H9 (cell line): ENCODE results near the gene CLDN12. TPM values are rescaled to one million over a fixed set of nuclear protein-coding genes. Genes with fewer than 3 reads are reported as not detected.

ENCODE experiments used
- DNase-seq: peaks from one replicate; pipeline ENCODE4 v3.0.0-alpha.2; 2017
- H2AFZ ChIP-seq: one replicate; pipeline ENCODE4 v1.6.1; 2013; ENCODE audit warnings: mild to moderate bottlenecking, low read length, control low read depth, moderate library complexity
- H2AK5ac ChIP-seq: 2 replicates; pipeline ENCODE4 v1.6.1; 2013; ENCODE audit warnings: low read length, control low read depth, mixed read lengths; ENCODE audit not compliant: insufficient read length
- H2BK120ac ChIP-seq: one replicate; pipeline ENCODE4 v1.6.1; 2013; ENCODE audit warnings: low read depth, mild to moderate bottlenecking, low read length, control low read depth, inconsistent platforms; ENCODE audit not compliant: poor library complexity, severe bottlenecking
- H2BK12ac ChIP-seq: 2 replicates; pipeline ENCODE4 v1.6.1; 2013; ENCODE audit warnings: low read length, control low read depth, mixed read lengths, low read depth; ENCODE audit not compliant: insufficient read length
- H2BK15ac ChIP-seq: 2 replicates; pipeline ENCODE4 v1.6.1; 2013; ENCODE audit warnings: low read depth, low read length, control low read depth
- H2BK20ac ChIP-seq: one replicate; pipeline ENCODE4 v1.6.1; 2013; ENCODE audit warnings: low read depth, mild to moderate bottlenecking, low read length, control low read depth, inconsistent platforms; ENCODE audit not compliant: poor library complexity, severe bottlenecking
- H2BK5ac ChIP-seq: 2 replicates; pipeline ENCODE4 v1.6.1; 2013; ENCODE audit warnings: low read length, control low read depth, mixed read lengths; ENCODE audit not compliant: insufficient read length
- H3K14ac ChIP-seq: 2 replicates; pipeline ENCODE4 v1.6.1; 2013; ENCODE audit warnings: low read length, control low read depth; ENCODE audit not compliant: insufficient read depth
- H3K18ac ChIP-seq: 2 replicates; pipeline ENCODE4 v1.6.1; 2013; ENCODE audit warnings: low read depth, mild to moderate bottlenecking, mixed read lengths, low read length, control low read depth; ENCODE audit not compliant: insufficient read length
- H3K23ac ChIP-seq: 2 replicates; pipeline ENCODE4 v1.6.1; 2013; ENCODE audit warnings: low read length, control low read depth, mixed read lengths, low read depth; ENCODE audit not compliant: insufficient read length
- H3K23me2 ChIP-seq: 2 replicates; pipeline ENCODE4 v1.6.1; 2013; ENCODE audit warnings: low read depth, mild to moderate bottlenecking, mixed read lengths, low read length, control low read depth; ENCODE audit not compliant: insufficient read length, poor library complexity, severe bottlenecking
- H3K27ac ChIP-seq: 2 replicates; pipeline ENCODE4 v1.5.1; 2013; ENCODE audit warnings: low read length, control low read depth, mixed read lengths, low read depth; ENCODE audit not compliant: insufficient read length
- H3K27me3 ChIP-seq: 2 replicates; pipeline ENCODE4 v1.6.1; 2013; ENCODE audit warnings: low read length, control low read depth, inconsistent platforms; ENCODE audit not compliant: insufficient read depth
- H3K4ac ChIP-seq: 2 replicates; pipeline ENCODE4 v1.6.1; 2013; ENCODE audit warnings: low read depth, mild to moderate bottlenecking, control low read depth, inconsistent platforms, low read length, moderate library complexity
- H3K4me1 ChIP-seq: 2 replicates; pipeline ENCODE4 v1.6.1; 2013; ENCODE audit warnings: low read length, control low read depth, inconsistent platforms; ENCODE audit not compliant: insufficient read depth
- H3K4me2 ChIP-seq: 2 replicates; pipeline ENCODE4 v1.6.1; 2013; ENCODE audit warnings: low read length, control low read depth, mixed read lengths; ENCODE audit not compliant: insufficient read length, insufficient read depth
- H3K56ac ChIP-seq: 2 replicates; pipeline ENCODE4 v1.6.1; 2013; ENCODE audit warnings: low read depth, mild to moderate bottlenecking, mixed read lengths, low read length, control low read depth; ENCODE audit not compliant: insufficient read length
- H3K79me1 ChIP-seq: 2 replicates; pipeline ENCODE4 v1.6.1; 2013; ENCODE audit warnings: low read depth, mild to moderate bottlenecking, moderate library complexity, low read length, control low read depth, inconsistent platforms; ENCODE audit not compliant: insufficient read depth, poor library complexity, severe bottlenecking
- H3K79me2 ChIP-seq: 2 replicates; pipeline ENCODE4 v1.6.1; 2013; ENCODE audit warnings: low read length, control low read depth, inconsistent platforms; ENCODE audit not compliant: insufficient read depth
- H3K9ac ChIP-seq: 2 replicates; pipeline ENCODE4 v1.6.1; 2013; ENCODE audit warnings: low read length, control low read depth, mixed read lengths; ENCODE audit not compliant: insufficient read length; ENCODE audit errors: extremely low read depth
- H3K9me3 ChIP-seq: one replicate; pipeline ENCODE4 v1.6.1; 2013; ENCODE audit warnings: low read depth, low read length, inconsistent platforms; ENCODE audit not compliant: control insufficient read depth
- H3T11ph ChIP-seq: one replicate; pipeline ENCODE4 v1.6.1; 2013; ENCODE audit warnings: mild to moderate bottlenecking, low read length, control low read depth, inconsistent platforms
- H4K20me1 ChIP-seq: one replicate; pipeline ENCODE4 v1.6.1; 2013; ENCODE audit not compliant: control insufficient read depth, insufficient read length, insufficient read depth
- H4K5ac ChIP-seq: 2 replicates; pipeline ENCODE4 v1.6.1; 2013; ENCODE audit warnings: low read depth, mild to moderate bottlenecking, mixed read lengths, low read length, control low read depth; ENCODE audit not compliant: insufficient read length
- H4K8ac ChIP-seq: replicated peaks from 2 replicates; pipeline ENCODE4 v1.6.1; 2013; ENCODE audit warnings: low read length, control low read depth, mixed read lengths, low read depth; ENCODE audit not compliant: insufficient read length
- H4K91ac ChIP-seq: 2 replicates; pipeline ENCODE4 v1.6.1; 2013; ENCODE audit warnings: low read depth, mild to moderate bottlenecking, moderate library complexity, mixed read lengths, low read length, control low read depth; ENCODE audit not compliant: insufficient read length
- H3K27ac Mint-ChIP-seq, 3 experiments: 2 replicates in 2 of 3; 3 replicates in 1 of 3; pipeline ENCODE4 v1.8.0; 2020 to 2021; ENCODE audit warnings: mixed read lengths in 3 of 3, mild to moderate bottlenecking in 1 of 3, moderate library complexity in 1 of 3
- H3K27me3 Mint-ChIP-seq: 2 replicates; pipeline ENCODE4 v1.8.0; 2021; ENCODE audit warnings: low read depth, mild to moderate bottlenecking, moderate library complexity, mixed read lengths
- H3K36me3 Mint-ChIP-seq, 3 experiments: 2 replicates in 2 of 3; 3 replicates in 1 of 3; pipeline ENCODE4 v1.8.0; 2020 to 2021; ENCODE audit warnings: low read depth in 3 of 3, mixed read lengths in 3 of 3; ENCODE audit not compliant: insufficient read depth in 1 of 3
- H3K4me1 Mint-ChIP-seq, 2 experiments: 2 replicates each; pipeline ENCODE4 v1.8.0; 2020; ENCODE audit warnings: mixed read lengths in 2 of 2
- H3K4me3 Mint-ChIP-seq, 2 experiments: 2 replicates in 1 of 2; 3 replicates in 1 of 2; pipeline ENCODE4 v1.8.0; 2020 to 2021; ENCODE audit warnings: mild to moderate bottlenecking in 2 of 2, mixed read lengths in 2 of 2, moderate library complexity in 1 of 2
- H3K9me3 Mint-ChIP-seq, 2 experiments: 2 replicates in 1 of 2; 3 replicates in 1 of 2; pipeline ENCODE4 v1.8.0; 2020; ENCODE audit warnings: mild to moderate bottlenecking in 2 of 2, mixed read lengths in 2 of 2, moderate library complexity in 1 of 2
- CTCF ChIP-seq: fragments of 200-600 bp; sonication (generic); conservative IDR thresholded peaks from 3 replicates; pipeline ENCODE4 v1.8.0; 2021; ENCODE audit warnings: antibody characterized with exemption, mild to moderate bottlenecking
- WGBS: extraction: QIAGEN DNeasy Blood & Tissue Kit; methylation state at CpG from one replicate; pipeline ENCODE4 v1.1.7; 2013; ENCODE audit warnings: missing lambda C conversion rate, low lambda C conversion rate, mixed read lengths; ENCODE audit not compliant: insufficient read length; ENCODE audit errors: extremely low coverage; 5-methylcytosine and 5-hydroxymethylcytosine counted together
- total RNA-seq: library from RNA; stranded (reverse); gene quantifications from 2 replicates; pipeline ENCODE4 v1.2.1, GENCODE V29; 2021

CLDN12 gene
- total RNA-seq, 1 experiment from 2014 or later, result 40.1 TPM

DNA sequence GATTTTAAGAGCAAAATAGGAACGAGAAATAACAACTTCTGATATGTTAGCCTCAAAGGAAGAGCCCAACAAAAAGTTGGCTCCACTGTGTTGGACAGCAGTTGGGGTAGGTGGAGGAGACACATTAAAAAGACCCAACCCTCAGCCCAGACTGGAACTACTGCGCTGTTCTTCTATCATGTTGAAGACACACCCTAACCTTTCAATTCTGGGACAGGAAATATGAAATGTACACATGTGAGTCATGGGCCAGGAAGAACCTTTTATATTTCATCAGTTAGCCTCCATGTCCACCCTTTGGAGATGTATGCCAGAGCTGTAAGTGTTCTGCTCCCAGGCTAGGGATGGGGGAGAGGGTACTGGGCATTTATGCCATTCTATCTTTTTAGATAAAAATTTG is 22.1 kb downstream of the CLDN12 start:
- Mint-ChIP-seq H3K36me3 (peaks cover 5 to 13% (median 7%) of the 10 kb centered on the region in 3 experiments; a peak in 6 of 7 replicates), H3K27me3 (no peaks in the 10 kb centered on the region), H3K4me1 (peaks cover 0 to 2% of the 10 kb centered on the region in 2 experiments; a peak in 2 of 4 replicates), H3K27ac (no peak overlapping the region), H3K4me3 (no peak overlapping the region), H3K9me3 (peaks cover 5 to 13% of the 10 kb centered on the region in 2 experiments; a peak in 4 of 5 replicates)
- Histone ChIP-seq H3K27ac (no peak overlapping the region), H2AFZ (no peak overlapping the region), H2BK120ac (no peak overlapping the region), H3K18ac (no peak overlapping the region), H3K79me2 (no peaks in the 10 kb centered on the region), H3K14ac (no peak overlapping the region), H3K23ac (no peak overlapping the region), H3K79me1 (no peaks in the 10 kb centered on the region), H3K23me2 (no peaks in the 10 kb centered on the region), H2BK12ac (no peak overlapping the region), H4K20me1 (no peaks in the 10 kb centered on the region), H3K9ac (no peak overlapping the region), H3K56ac (no peak overlapping the region), H3K4ac (no peak overlapping the region), H2BK20ac (no peak overlapping the region), H3K4me2 (no peak overlapping the region), H3K27me3 (no peaks in the 10 kb centered on the region), H4K5ac (no peak overlapping the region), H3K4me1 (no peaks in the 10 kb centered on the region), H4K8ac (no peak overlapping the region), H2BK15ac (no peak overlapping the region), H4K91ac (no peak overlapping the region), H3K9me3 (peaks cover 4% of the 10 kb centered on the region), H2AK5ac (no peak overlapping the region), H2BK5ac (no peak overlapping the region), H3T11ph (no peak overlapping the region)
- WGBS, result no CpG with 5 or more reads among the region's 2 CpGs
- TF ChIP-seq CTCF, result no peak
- DNase-seq, result no peak
